ENCODE results near the gene TAF1B. TPM values are rescaled to one million over a fixed set of nuclear protein-coding genes. Genes with fewer than 3 reads are reported as not detected.

The TAF1B gene
- total and polyA plus RNA-seq, 2 experiments from 2014 or later = 8.0 to 19.4 TPM

- no peaks in the 10 kb centered on the region for H3K79me2 ChIP-seq
- no peak overlapping the region for H3K27ac ChIP-seq
- H3K4me2 ChIP-seq = no peak overlapping the region
- H3K27me3 ChIP-seq = no peaks in the 10 kb centered on the region
- H3K4me1 ChIP-seq (ENCODE audit: insufficient read depth) = no peaks in the 10 kb centered on the region
- no peak overlapping the region for H3K4me3 ChIP-seq
- DNase-seq (ENCODE audit: low spot score) = no peak
- 94% methylated on average over 17 of the region's 17 CpGs for WGBS (ENCODE audit: low lambda C conversion rate, missing lambda C conversion rate)
- no peaks in the 10 kb centered on the region for H4K20me1 ChIP-seq (ENCODE audit: insufficient read depth, poor library complexity, severe bottlenecking)
- H2AFZ ChIP-seq = no peak overlapping the region
- no peaks in the 10 kb centered on the region for H3K9me3 ChIP-seq (ENCODE audit: low read depth)
- no peaks in the 10 kb centered on the region for H3K36me3 ChIP-seq (replicated peaks; ENCODE audit: insufficient read depth, low read depth)
- no peaks in the 10 kb centered on the region for H3K9me2 ChIP-seq (replicated peaks; ENCODE audit: insufficient read depth)
- TF ChIP-seq EZH2 (IDR thresholded peaks at IDR 0.05; ENCODE audit: borderline replicate concordance) (no peak), EZH2phosphoT487 (IDR thresholded peaks at IDR 0.05; ENCODE audit: low read depth, severe bottlenecking, unreplicated experiment) (no peak)
- TF ChIP-seq, protein P1, sequence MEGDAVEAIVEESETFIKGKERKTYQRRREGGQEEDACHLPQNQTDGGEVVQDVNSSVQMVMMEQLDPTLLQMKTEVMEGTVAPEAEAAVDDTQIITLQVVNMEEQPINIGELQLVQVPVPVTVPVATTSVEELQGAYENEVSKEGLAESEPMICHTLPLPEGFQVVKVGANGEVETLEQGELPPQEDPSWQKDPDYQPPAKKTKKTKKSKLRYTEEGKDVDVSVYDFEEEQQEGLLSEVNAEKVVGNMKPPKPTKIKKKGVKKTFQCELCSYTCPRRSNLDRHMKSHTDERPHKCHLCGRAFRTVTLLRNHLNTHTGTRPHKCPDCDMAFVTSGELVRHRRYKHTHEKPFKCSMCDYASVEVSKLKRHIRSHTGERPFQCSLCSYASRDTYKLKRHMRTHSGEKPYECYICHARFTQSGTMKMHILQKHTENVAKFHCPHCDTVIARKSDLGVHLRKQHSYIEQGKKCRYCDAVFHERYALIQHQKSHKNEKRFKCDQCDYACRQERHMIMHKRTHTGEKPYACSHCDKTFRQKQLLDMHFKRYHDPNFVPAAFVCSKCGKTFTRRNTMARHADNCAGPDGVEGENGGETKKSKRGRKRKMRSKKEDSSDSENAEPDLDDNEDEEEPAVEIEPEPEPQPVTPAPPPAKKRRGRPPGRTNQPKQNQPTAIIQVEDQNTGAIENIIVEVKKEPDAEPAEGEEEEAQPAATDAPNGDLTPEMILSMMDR (IDR thresholded peaks at IDR 0.05; ENCODE audit: poor library complexity) = no peak
Observed at GRCh38 chr2:9815844-9816279, 27.4 kb upstream of the TAF1B start.

DNA sequence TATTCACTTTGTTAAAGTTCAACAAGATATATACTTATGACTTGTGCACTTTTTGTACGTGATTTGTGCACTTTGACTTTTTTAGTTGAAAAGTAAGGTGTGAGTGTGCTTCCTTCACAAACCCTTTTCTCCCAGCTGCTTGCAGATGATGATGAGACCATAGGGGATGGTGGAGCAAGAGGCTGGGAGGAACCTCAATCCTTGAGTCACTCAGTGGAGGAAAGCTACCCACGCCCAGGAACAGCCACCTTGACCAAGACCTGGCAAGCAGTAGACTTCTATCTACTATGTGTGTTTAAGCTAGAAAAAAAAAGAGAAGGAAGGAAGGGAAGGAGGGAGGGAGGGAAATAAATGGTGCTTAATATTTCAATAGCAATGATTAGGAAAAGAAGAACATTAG is 25.2 kb upstream of the TAF1B start:
- H3K9me3 ChIP-seq (ENCODE audit: low read depth) = no peaks in the 10 kb centered on the region
- 91% methylated on average over 2 of the region's 2 CpGs for WGBS (ENCODE audit: low lambda C conversion rate, missing lambda C conversion rate)
- DNase-seq (ENCODE audit: low spot score) = no peak

GRCh38 chr2:9819551-9819950 is 23.7 kb upstream of the TAF1B start:
- no peaks in the 10 kb centered on the region for H3K79me2 ChIP-seq

More for the DNA sequence above, 25.2 kb upstream of the TAF1B start:
- Histone ChIP-seq H3K4me2 (no peak overlapping the region), H4K20me1 (ENCODE audit: insufficient read depth, poor library complexity, severe bottlenecking) (no peaks in the 10 kb centered on the region), H3K27ac (no peak overlapping the region), H3K9me2 (replicated peaks; ENCODE audit: insufficient read depth) (no peaks in the 10 kb centered on the region), H3K4me1 (ENCODE audit: insufficient read depth) (no peaks in the 10 kb centered on the region), H3K27me3 (no peaks in the 10 kb centered on the region), H3K36me3 (replicated peaks; ENCODE audit: insufficient read depth, low read depth) (no peaks in the 10 kb centered on the region), H3K4me3 (no peak overlapping the region), H3K79me2 (no peaks in the 10 kb centered on the region), H2AFZ (no peak overlapping the region)
- TF ChIP-seq EZH2phosphoT487 (IDR thresholded peaks at IDR 0.05; ENCODE audit: low read depth, severe bottlenecking, unreplicated experiment) (no peak), EZH2 (IDR thresholded peaks at IDR 0.05; ENCODE audit: borderline replicate concordance) (no peak)
- TF ChIP-seq, protein P1 (IDR thresholded peaks at IDR 0.05; ENCODE audit: poor library complexity) = no peak

More at GRCh38 chr2:9819551-9819950, 23.7 kb upstream of the TAF1B start:
- DNase-seq (ENCODE audit: low spot score) = no peak
- Histone ChIP-seq H3K4me3 (no peak overlapping the region), H2AFZ (no peak overlapping the region), H3K36me3 (replicated peaks; ENCODE audit: insufficient read depth, low read depth) (no peaks in the 10 kb centered on the region), H3K27me3 (no peaks in the 10 kb centered on the region), H3K9me2 (replicated peaks; ENCODE audit: insufficient read depth) (no peaks in the 10 kb centered on the region), H3K4me2 (no peak overlapping the region), H4K20me1 (ENCODE audit: insufficient read depth, poor library complexity, severe bottlenecking) (no peaks in the 10 kb centered on the region), H3K9me3 (ENCODE audit: low read depth) (no peaks in the 10 kb centered on the region), H3K4me1 (ENCODE audit: insufficient read depth) (no peaks in the 10 kb centered on the region), H3K27ac (no peak overlapping the region)
- TF ChIP-seq, protein P1 (IDR thresholded peaks at IDR 0.05; ENCODE audit: poor library complexity) = no peak
- TF ChIP-seq EZH2 (IDR thresholded peaks at IDR 0.05; ENCODE audit: borderline replicate concordance) (no peak), EZH2phosphoT487 (IDR thresholded peaks at IDR 0.05; ENCODE audit: low read depth, severe bottlenecking, unreplicated experiment) (no peak)
- 96% methylated on average over 13 of the region's 13 CpGs for WGBS (ENCODE audit: low lambda C conversion rate, missing lambda C conversion rate)
